Fibroblast of lung (primary cell): Measurements from ENCODE around the gene PPME1. TPM values are rescaled to one million over a fixed set of nuclear protein-coding genes. Genes with fewer than 3 reads are reported as not detected.
A peak's percentile ranks its signal among the peaks of the same experiment; 100 is the strongest.

Experiments used
- DNase-seq, 2 donors: peaks; one replicate each; pipeline versions ENCODE4 v3.0.0 to v3.0.0-alpha.2; 2010; ENCODE audit warnings: low read depth in 2 of 2
- H2AFZ ChIP-seq: 2 replicates; pipeline ENCODE4 v1.5.1; 2012; ENCODE audit warnings: low read length, control low read depth, inconsistent platforms
- H3K27ac ChIP-seq: 2 replicates; pipeline ENCODE4 v1.5.1; 2011; ENCODE audit warnings: low read length, control low read depth; ENCODE audit not compliant: insufficient read depth
- H3K27me3 ChIP-seq: 2 replicates; pipeline ENCODE4 v1.5.1; 2011; ENCODE audit warnings: mild to moderate bottlenecking, low read length; ENCODE audit not compliant: control insufficient read depth, insufficient read depth
- H3K36me3 ChIP-seq: 2 replicates; pipeline ENCODE4 v1.5.1; 2011; ENCODE audit warnings: low read length; ENCODE audit not compliant: control insufficient read depth, insufficient read depth
- H3K4me1 ChIP-seq: 2 replicates; pipeline ENCODE4 v1.5.1; 2011; ENCODE audit warnings: low read length; ENCODE audit not compliant: control insufficient read depth, insufficient read depth; ENCODE audit errors: extremely low read depth
- H3K4me2 ChIP-seq: 2 replicates; pipeline ENCODE4 v1.5.1; 2011; ENCODE audit warnings: low read length, control low read depth; ENCODE audit not compliant: insufficient read depth; ENCODE audit errors: extremely low read depth
- H3K4me3 ChIP-seq, 4 experiments: fragments of 200-600 bp in 1 of 4; sonication (generic) in 1 of 4; replicated peaks in 1 of 4; 2 replicates each; pipeline ENCODE4 v1.5.1; 2011 to 2016; ENCODE audit warnings: low read length in 4 of 4, low read depth in 3 of 4, mild to moderate bottlenecking in 3 of 4, control low read depth in 2 of 4, inconsistent platforms in 1 of 4, mixed read lengths in 1 of 4; ENCODE audit not compliant: insufficient read depth in 1 of 4; ENCODE audit errors: control extremely low read depth in 1 of 4
- H3K79me2 ChIP-seq: 2 replicates; pipeline ENCODE4 v1.5.1; 2012; ENCODE audit warnings: mild to moderate bottlenecking, low read length, inconsistent platforms; ENCODE audit not compliant: control insufficient read depth, insufficient read depth
- H3K9ac ChIP-seq: 2 replicates; pipeline ENCODE4 v1.5.1; 2011; ENCODE audit warnings: mild to moderate bottlenecking, low read length, control low read depth; ENCODE audit not compliant: insufficient read depth
- H3K9me3 ChIP-seq: 2 replicates; pipeline ENCODE4 v1.5.1; 2012; ENCODE audit warnings: low read depth, low read length; ENCODE audit not compliant: control insufficient read depth, insufficient read depth
- H4K20me1 ChIP-seq: 2 replicates; pipeline ENCODE4 v1.5.1; 2011; ENCODE audit warnings: low read length; ENCODE audit not compliant: control insufficient read depth, insufficient read depth; ENCODE audit errors: extremely low read depth
- EZH2 ChIP-seq: IDR thresholded peaks from 2 replicates; pipeline ENCODE4 v1.5.1; 2012; ENCODE audit warnings: low read length, control low read depth, mild to moderate bottlenecking; ENCODE audit errors: missing control alignments
- polyA plus RNA-seq, 2 donors: library from polyadenylated mRNA; depleted of rRNA in 1 of 2; stranded (reverse) in 1 of 2; unstranded in 1 of 2; fragments of >200 nt; gene quantifications; 2 replicates each; pipeline ENCODE4 v1.2.1, GENCODE V29; 2011 to 2012; ENCODE audit warnings: missing spikeins in 1 of 2
- total RNA-seq: library from RNA; depleted of rRNA; stranded (reverse); fragments of >200 nt; gene quantifications from 2 replicates; pipeline ENCODE4 v1.2.1, GENCODE V29; 2014
- TF ChIP-seq, protein P1 (sequence below), 2 donors: IDR thresholded peaks in 1 of 2; conservative IDR thresholded peaks in 1 of 2; 1 replicate in 1 of 2; 2 replicates in 1 of 2; pipeline ENCODE4 v1.5.1; 2011 to 2012; ENCODE audit warnings: low read length in 2 of 2, control low read depth in 1 of 2, inconsistent platforms in 1 of 2, low read depth in 1 of 2, mild to moderate bottlenecking in 1 of 2

PPME1 gene
- total and polyA plus RNA-seq, 2 donors (not counting 1 experiment from before 2014, with no cell fraction given): 35.3 to 38.8 TPM

DNA sequence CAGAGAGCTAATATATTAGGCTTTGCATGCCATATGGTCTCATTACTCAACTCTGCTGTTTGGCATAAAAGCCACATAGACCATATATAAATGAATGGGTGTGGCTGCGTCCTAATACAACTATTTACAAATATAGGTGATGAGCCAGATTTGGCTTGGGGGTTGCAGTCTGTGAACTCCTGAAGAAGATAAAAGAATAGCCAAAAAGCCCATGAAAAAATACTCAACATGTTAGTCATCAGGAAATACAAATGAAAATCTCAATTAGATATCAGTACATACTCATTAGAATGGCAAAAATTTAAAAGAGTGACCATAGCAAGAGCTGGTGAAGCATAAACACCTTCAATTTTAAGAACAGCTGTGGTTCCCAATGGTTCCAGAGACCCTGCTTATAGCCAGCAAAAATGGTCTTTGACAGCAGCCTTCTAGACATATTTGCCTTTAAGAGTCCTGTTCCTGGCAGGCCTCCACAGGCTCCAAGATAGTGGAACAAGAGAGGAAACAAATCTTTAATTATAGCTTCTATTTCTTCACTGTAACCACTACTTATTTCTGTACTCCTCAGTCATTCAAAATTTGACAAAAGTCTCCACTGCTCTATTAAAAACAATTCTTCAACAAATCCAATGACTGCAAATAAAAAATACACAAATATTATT, 16.3 kb upstream of the PPME1 start:
- Histone ChIP-seq H3K4me3 (no peak overlapping the region), H3K9me3 (no peaks in the 10 kb centered on the region), H3K27me3 (no peaks in the 10 kb centered on the region), H2AFZ (no peak overlapping the region), H4K20me1 (no peaks in the 10 kb centered on the region), H3K9ac (no peak overlapping the region), H3K4me2 (peak overlapping the region; percentile 25), H3K4me1 (peaks cover 2% of the 10 kb centered on the region), H3K36me3 (no peaks in the 10 kb centered on the region), H3K79me2 (no peaks in the 10 kb centered on the region), H3K27ac (no peak overlapping the region)
- TF ChIP-seq, protein P1, sequence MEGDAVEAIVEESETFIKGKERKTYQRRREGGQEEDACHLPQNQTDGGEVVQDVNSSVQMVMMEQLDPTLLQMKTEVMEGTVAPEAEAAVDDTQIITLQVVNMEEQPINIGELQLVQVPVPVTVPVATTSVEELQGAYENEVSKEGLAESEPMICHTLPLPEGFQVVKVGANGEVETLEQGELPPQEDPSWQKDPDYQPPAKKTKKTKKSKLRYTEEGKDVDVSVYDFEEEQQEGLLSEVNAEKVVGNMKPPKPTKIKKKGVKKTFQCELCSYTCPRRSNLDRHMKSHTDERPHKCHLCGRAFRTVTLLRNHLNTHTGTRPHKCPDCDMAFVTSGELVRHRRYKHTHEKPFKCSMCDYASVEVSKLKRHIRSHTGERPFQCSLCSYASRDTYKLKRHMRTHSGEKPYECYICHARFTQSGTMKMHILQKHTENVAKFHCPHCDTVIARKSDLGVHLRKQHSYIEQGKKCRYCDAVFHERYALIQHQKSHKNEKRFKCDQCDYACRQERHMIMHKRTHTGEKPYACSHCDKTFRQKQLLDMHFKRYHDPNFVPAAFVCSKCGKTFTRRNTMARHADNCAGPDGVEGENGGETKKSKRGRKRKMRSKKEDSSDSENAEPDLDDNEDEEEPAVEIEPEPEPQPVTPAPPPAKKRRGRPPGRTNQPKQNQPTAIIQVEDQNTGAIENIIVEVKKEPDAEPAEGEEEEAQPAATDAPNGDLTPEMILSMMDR (conservative IDR thresholded peaks at IDR 0.05 in 1 of 2, IDR thresholded peaks at IDR 0.05 in 1 of 2; ENCODE audit: low read depth in 1 of 2, low read length in 2 of 2): no peak
- TF ChIP-seq EZH2: no peak
- peak; percentile 28 to 68 for DNase-seq

DNA sequence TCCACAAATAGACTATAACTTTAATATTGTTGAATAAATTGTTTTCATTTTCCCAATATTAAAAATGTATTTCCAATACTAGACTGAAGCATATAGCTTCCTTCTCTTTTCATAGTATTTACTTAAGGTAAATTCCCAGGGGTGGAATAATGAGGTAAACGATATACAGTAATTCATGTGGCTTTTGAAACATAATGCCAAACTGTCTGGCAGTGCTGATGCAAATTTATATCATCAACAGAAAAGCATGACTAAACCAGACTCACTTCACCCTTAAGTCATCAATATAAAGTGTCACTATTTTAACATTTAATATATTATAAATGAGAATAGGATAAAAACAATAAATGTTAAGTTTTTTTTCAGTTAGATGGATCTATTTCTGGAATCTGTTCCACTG, 13.9 kb upstream of the PPME1 start:
- no peak overlapping the region for H3K4me3 ChIP-seq
- DNase-seq: peak; percentile 44 to 65
- no peaks in the 10 kb centered on the region for H3K9me3 ChIP-seq
- no peak overlapping the region for H2AFZ ChIP-seq
- TF ChIP-seq, protein P1 (conservative IDR thresholded peaks at IDR 0.05 in 1 of 2, IDR thresholded peaks at IDR 0.05 in 1 of 2; ENCODE audit: low read depth in 1 of 2, low read length in 2 of 2): no peak
- TF ChIP-seq EZH2: no peak
- no peaks in the 10 kb centered on the region for H4K20me1 ChIP-seq
- peaks cover 2% of the 10 kb centered on the region for H3K4me1 ChIP-seq
- H3K27ac ChIP-seq: no peak overlapping the region
- H3K27me3 ChIP-seq: no peaks in the 10 kb centered on the region
- H3K36me3 ChIP-seq: no peaks in the 10 kb centered on the region
- H3K9ac ChIP-seq: no peak overlapping the region
- no peaks in the 10 kb centered on the region for H3K79me2 ChIP-seq
- H3K4me2 ChIP-seq: no peak overlapping the region

DNA sequence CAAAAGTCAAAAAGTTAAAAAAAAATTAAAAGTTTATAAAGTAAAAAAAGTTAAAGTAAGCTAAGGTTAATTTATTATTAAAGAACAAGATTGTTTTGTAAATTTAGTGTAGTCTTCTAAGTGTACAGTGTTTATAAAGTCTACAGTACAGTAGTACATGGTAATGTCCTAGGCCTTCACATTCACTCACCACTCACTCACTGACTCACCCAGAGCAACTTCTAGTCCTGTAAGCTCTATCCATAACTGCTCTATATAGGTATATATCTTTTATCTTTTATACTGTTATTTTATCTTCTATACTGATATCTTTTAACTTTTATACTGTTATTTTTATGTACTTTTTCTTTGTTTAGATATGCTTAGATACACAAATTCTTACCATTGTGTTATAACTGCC, 11.4 kb upstream of the PPME1 start:
- no peaks in the 10 kb centered on the region for H3K27me3 ChIP-seq
- H3K9me3 ChIP-seq: no peaks in the 10 kb centered on the region
- H3K4me1 ChIP-seq: no peaks in the 10 kb centered on the region
- no peaks in the 10 kb centered on the region for H3K79me2 ChIP-seq
- no peak for DNase-seq
- TF ChIP-seq EZH2: no peak
- TF ChIP-seq, protein P1 (conservative IDR thresholded peaks at IDR 0.05 in 1 of 2, IDR thresholded peaks at IDR 0.05 in 1 of 2; ENCODE audit: low read depth in 1 of 2, low read length in 2 of 2): no peak
- no peak overlapping the region for H3K9ac ChIP-seq
- H3K4me3 ChIP-seq: no peak overlapping the region
- H3K36me3 ChIP-seq: no peaks in the 10 kb centered on the region
- no peak overlapping the region for H2AFZ ChIP-seq
- H3K27ac ChIP-seq: no peak overlapping the region
- H4K20me1 ChIP-seq: no peaks in the 10 kb centered on the region
- H3K4me2 ChIP-seq: no peak overlapping the region
